ENCODE results near the gene KLF15.

DNA sequence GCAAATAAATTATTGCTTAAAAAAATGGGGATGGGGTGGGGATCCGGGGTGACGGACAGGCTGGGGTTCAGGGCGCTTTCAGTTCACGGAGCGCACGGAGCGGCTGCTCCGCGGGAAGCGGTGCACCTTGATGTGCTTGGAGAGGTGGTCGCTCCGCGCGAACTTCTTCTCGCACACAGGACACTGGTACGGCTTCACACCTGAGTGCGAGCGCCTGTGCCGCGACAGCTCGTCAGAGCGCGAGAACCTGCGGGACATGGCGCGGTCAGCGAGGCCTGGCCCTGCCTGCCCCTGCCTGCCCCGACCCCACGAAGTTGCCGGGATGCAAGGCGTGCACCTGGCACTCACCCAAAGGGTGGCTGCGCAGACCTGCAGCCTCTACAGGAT is 13.6 kb downstream of the KLF15 start:
- TF ChIP-seq, protein P1, sequence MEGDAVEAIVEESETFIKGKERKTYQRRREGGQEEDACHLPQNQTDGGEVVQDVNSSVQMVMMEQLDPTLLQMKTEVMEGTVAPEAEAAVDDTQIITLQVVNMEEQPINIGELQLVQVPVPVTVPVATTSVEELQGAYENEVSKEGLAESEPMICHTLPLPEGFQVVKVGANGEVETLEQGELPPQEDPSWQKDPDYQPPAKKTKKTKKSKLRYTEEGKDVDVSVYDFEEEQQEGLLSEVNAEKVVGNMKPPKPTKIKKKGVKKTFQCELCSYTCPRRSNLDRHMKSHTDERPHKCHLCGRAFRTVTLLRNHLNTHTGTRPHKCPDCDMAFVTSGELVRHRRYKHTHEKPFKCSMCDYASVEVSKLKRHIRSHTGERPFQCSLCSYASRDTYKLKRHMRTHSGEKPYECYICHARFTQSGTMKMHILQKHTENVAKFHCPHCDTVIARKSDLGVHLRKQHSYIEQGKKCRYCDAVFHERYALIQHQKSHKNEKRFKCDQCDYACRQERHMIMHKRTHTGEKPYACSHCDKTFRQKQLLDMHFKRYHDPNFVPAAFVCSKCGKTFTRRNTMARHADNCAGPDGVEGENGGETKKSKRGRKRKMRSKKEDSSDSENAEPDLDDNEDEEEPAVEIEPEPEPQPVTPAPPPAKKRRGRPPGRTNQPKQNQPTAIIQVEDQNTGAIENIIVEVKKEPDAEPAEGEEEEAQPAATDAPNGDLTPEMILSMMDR (IDR thresholded peaks at IDR 0.05), result no peak
- no peak for TF ChIP-seq EZH2 (IDR thresholded peaks at IDR 0.05)

Data from neural progenitor cell (in vitro differentiated cells).